ENCODE results near the gene CSRP1. TPM values are rescaled to one million over a fixed set of nuclear protein-coding genes. Genes with fewer than 3 reads are reported as not detected.
"Not testable (repeated sequence)": the region's sequence is repeated elsewhere in the genome, so short reads cannot be mapped to it uniquely, and the experiment has no call there.

Gene CSRP1
- total RNA-seq, 1 donor from 2014 or later = 317 TPM

DNA sequence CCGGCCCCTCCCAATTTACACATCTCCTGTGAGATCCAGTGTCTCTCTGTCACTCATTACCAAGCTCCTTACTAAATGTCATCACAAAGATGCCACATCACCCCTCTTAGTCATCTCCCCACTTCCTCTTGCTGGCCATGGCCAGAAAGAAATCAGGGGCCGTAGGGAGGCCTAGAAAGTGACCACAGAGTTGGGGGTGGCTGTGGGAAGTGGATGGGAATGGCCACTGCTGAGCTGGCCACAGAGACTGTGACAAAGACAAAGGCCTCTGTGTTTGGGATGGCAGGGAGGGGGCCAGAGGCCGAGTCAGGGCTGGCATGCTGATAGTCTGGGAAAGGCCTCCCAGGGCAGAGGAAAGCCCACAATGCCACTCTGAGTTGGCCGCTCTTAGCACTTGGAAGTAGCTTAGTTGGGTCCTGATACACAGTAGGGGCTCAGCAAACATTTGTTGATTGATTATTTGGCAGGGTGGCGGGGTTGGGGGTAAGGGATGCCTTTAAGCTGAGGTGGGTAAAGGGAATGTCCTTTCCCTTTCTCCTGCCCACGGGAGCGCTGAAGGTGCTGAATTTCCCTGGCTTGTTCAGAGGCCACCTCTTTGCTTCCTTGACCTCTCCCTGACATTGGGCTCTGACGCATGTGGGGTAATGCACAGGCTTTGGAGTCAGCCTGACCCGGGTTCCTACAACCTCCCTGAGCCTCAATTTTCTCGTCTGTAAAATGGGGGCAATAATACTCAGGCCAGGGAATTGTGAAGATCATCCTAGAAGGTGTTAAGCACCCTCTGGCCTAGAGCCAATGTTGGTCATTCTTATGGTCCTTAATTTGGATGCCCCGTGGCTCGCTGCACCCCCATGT is 45.2 kb upstream of the CSRP1 start:
- Histone ChIP-seq H3K9ac (ENCODE audit: low read length) (peak overlapping the region; percentile 70), H3K36me3 (ENCODE audit: insufficient read depth, low read length) (no peaks in the 10 kb centered on the region), H2AFZ (ENCODE audit: low read depth, low read length) (peak overlapping the region; percentile 32), H4K20me1 (ENCODE audit: insufficient read depth, low read length) (peaks cover 15% of the 10 kb centered on the region), H3K27me3 (ENCODE audit: insufficient read depth, low read length) (no peaks in the 10 kb centered on the region), H3K79me2 (ENCODE audit: insufficient read depth, low read length) (peaks cover 95% of the 10 kb centered on the region), H3K4me3 (ENCODE audit: insufficient read depth, low read depth, low read length) (no peak overlapping the region), H3K4me1 (ENCODE audit: insufficient read depth, low read length) (peaks cover 45% of the 10 kb centered on the region), H3K27ac (ENCODE audit: low read depth, low read length) (peak overlapping the region; percentile 82), H3K9me3 (ENCODE audit: insufficient read depth, low read depth, low read length) (no peaks in the 10 kb centered on the region), H3K4me2 (ENCODE audit: low read length) (peak overlapping the region; percentile 63)
- Mint-ChIP-seq H3K36me3 (ENCODE audit: low read depth, unreplicated experiment) (no peaks in the 10 kb centered on the region), H3K27me3 (ENCODE audit: low read depth, unreplicated experiment) (no peaks in the 10 kb centered on the region), H3K4me3 (ENCODE audit: unreplicated experiment) (peak overlapping the region; percentile 20), H3K4me1 (ENCODE audit: low read depth, unreplicated experiment) (peaks cover 41% of the 10 kb centered on the region), H3K9me3 (ENCODE audit: unreplicated experiment) (no peaks in the 10 kb centered on the region), H3K27ac (ENCODE audit: unreplicated experiment) (peak overlapping the region; percentile 100)
- no peak for TF ChIP-seq EZH2 (IDR thresholded peaks at IDR 0.05; ENCODE audit: insufficient read depth, low read length)
- FAIRE-seq (no peak), DNase-seq (ENCODE audit: low read depth) (peak; percentile 90)

DNA sequence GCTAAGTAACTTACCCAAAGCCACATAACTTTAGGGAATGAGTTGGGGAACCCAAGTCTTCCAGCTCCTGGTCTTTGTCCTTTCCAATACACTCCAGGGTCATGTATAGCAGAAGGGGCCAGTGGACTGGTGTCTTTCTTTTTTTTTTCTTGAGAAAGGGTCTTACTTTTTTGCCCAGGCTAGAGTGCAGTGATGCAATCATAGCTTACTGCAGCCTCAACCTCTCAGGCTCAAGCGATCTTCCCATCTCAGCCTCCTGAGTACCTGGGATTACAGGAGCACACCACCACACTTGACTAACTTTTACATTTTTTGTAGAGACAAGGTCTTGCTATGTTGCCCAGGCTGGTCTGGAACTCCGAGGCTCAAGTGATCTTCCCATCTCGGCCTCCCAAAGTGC is 44.2 kb upstream of the CSRP1 start:
- Mint-ChIP-seq H3K27me3 (ENCODE audit: low read depth, unreplicated experiment) (no peaks in the 10 kb centered on the region), H3K4me3 (ENCODE audit: unreplicated experiment) (no peak overlapping the region), H3K9me3 (ENCODE audit: unreplicated experiment) (no peaks in the 10 kb centered on the region), H3K36me3 (ENCODE audit: low read depth, unreplicated experiment) (no peaks in the 10 kb centered on the region), H3K27ac (ENCODE audit: unreplicated experiment) (peak overlapping the region; percentile 100), H3K4me1 (ENCODE audit: low read depth, unreplicated experiment) (peaks cover 37% of the 10 kb centered on the region)
- FAIRE-seq = no peak
- Histone ChIP-seq H3K4me1 (ENCODE audit: insufficient read depth, low read length) (peaks cover 35% of the 10 kb centered on the region), H3K79me2 (ENCODE audit: insufficient read depth, low read length) (peaks cover 96% of the 10 kb centered on the region), H3K9ac (ENCODE audit: low read length) (peak overlapping the region; percentile 70), H3K27me3 (ENCODE audit: insufficient read depth, low read length) (no peaks in the 10 kb centered on the region), H2AFZ (ENCODE audit: low read depth, low read length) (no peak overlapping the region), H3K4me2 (ENCODE audit: low read length) (peak overlapping the region; percentile 63), H4K20me1 (ENCODE audit: insufficient read depth, low read length) (peaks cover 15% of the 10 kb centered on the region), H3K4me3 (ENCODE audit: insufficient read depth, low read depth, low read length) (no peak overlapping the region), H3K9me3 (ENCODE audit: insufficient read depth, low read depth, low read length) (no peaks in the 10 kb centered on the region), H3K27ac (ENCODE audit: low read depth, low read length) (peak overlapping the region; percentile 82), H3K36me3 (ENCODE audit: insufficient read depth, low read length) (no peaks in the 10 kb centered on the region)
- TF ChIP-seq, protein P1, sequence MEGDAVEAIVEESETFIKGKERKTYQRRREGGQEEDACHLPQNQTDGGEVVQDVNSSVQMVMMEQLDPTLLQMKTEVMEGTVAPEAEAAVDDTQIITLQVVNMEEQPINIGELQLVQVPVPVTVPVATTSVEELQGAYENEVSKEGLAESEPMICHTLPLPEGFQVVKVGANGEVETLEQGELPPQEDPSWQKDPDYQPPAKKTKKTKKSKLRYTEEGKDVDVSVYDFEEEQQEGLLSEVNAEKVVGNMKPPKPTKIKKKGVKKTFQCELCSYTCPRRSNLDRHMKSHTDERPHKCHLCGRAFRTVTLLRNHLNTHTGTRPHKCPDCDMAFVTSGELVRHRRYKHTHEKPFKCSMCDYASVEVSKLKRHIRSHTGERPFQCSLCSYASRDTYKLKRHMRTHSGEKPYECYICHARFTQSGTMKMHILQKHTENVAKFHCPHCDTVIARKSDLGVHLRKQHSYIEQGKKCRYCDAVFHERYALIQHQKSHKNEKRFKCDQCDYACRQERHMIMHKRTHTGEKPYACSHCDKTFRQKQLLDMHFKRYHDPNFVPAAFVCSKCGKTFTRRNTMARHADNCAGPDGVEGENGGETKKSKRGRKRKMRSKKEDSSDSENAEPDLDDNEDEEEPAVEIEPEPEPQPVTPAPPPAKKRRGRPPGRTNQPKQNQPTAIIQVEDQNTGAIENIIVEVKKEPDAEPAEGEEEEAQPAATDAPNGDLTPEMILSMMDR (IDR thresholded peaks at IDR 0.05; ENCODE audit: insufficient read depth, low read depth, low read length) = no peak
- no peak for DNase-seq (ENCODE audit: low read depth)

DNA sequence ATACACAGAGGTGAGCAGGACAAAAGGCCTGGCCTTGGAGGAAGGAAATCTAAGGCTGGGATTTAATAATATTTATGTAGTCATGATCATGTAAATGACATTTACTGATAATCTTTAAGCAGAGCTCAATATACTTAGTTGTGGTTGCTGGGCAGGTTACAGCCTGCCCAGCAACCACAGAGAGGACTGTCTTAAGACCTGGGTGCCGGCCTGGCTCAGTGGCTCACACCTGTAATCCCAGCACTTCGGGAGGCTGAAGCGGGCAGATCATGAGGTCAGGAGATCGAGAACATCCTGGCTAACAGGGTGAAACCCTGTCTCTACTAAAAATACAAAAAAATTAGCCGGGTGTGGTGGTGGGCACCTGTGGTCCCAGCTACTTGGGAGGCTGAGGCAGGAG is 42.6 kb upstream of the CSRP1 start:
- not testable (repeated sequence) for H3K4me2 ChIP-seq (ENCODE audit: low read length); H2AFZ ChIP-seq (ENCODE audit: low read depth, low read length); H3K36me3 Mint-ChIP-seq (ENCODE audit: low read depth, unreplicated experiment); H3K9me3 ChIP-seq (ENCODE audit: insufficient read depth, low read depth, low read length); H3K9me3 Mint-ChIP-seq (ENCODE audit: unreplicated experiment); FAIRE-seq; H3K27ac ChIP-seq (ENCODE audit: low read depth, low read length); H3K27me3 Mint-ChIP-seq (ENCODE audit: low read depth, unreplicated experiment); H3K27me3 ChIP-seq (ENCODE audit: insufficient read depth, low read length); H3K4me3 Mint-ChIP-seq (ENCODE audit: unreplicated experiment); H3K9ac ChIP-seq (ENCODE audit: low read length); DNase-seq (ENCODE audit: low read depth); H3K36me3 ChIP-seq (ENCODE audit: insufficient read depth, low read length); H3K4me3 ChIP-seq (ENCODE audit: insufficient read depth, low read depth, low read length); H3K27ac Mint-ChIP-seq (ENCODE audit: unreplicated experiment)
- H3K79me2 ChIP-seq (ENCODE audit: insufficient read depth, low read length) = peaks cover 96% of the 10 kb centered on the region
- H3K4me1 ChIP-seq (ENCODE audit: insufficient read depth, low read length) = peaks cover 40% of the 10 kb centered on the region
- peaks cover 28% of the 10 kb centered on the region for H4K20me1 ChIP-seq (ENCODE audit: insufficient read depth, low read length)
- H3K4me1 Mint-ChIP-seq (ENCODE audit: low read depth, unreplicated experiment) = peaks cover 36% of the 10 kb centered on the region

All from astrocyte (in vitro differentiated cells and primary cell).